H9 (cell line): Measurements from ENCODE around the gene SNCA. TPM values are rescaled to one million over a fixed set of nuclear protein-coding genes. Genes with fewer than 3 reads are reported as not detected.
A peak's percentile ranks its signal among the peaks of the same experiment; 100 is the strongest.

ENCODE experiments used
- DNase-seq: peaks from one replicate; pipeline ENCODE4 v3.0.0-alpha.2; 2017
- H2AFZ ChIP-seq: one replicate; pipeline ENCODE4 v1.6.1; 2013; ENCODE audit warnings: mild to moderate bottlenecking, low read length, control low read depth, moderate library complexity
- H2AK5ac ChIP-seq: 2 replicates; pipeline ENCODE4 v1.6.1; 2013; ENCODE audit warnings: low read length, control low read depth, mixed read lengths; ENCODE audit not compliant: insufficient read length
- H2BK120ac ChIP-seq: one replicate; pipeline ENCODE4 v1.6.1; 2013; ENCODE audit warnings: low read depth, mild to moderate bottlenecking, low read length, control low read depth, inconsistent platforms; ENCODE audit not compliant: poor library complexity, severe bottlenecking
- H2BK12ac ChIP-seq: 2 replicates; pipeline ENCODE4 v1.6.1; 2013; ENCODE audit warnings: low read length, control low read depth, mixed read lengths, low read depth; ENCODE audit not compliant: insufficient read length
- H2BK15ac ChIP-seq: 2 replicates; pipeline ENCODE4 v1.6.1; 2013; ENCODE audit warnings: low read depth, low read length, control low read depth
- H2BK20ac ChIP-seq: one replicate; pipeline ENCODE4 v1.6.1; 2013; ENCODE audit warnings: low read depth, mild to moderate bottlenecking, low read length, control low read depth, inconsistent platforms; ENCODE audit not compliant: poor library complexity, severe bottlenecking
- H2BK5ac ChIP-seq: 2 replicates; pipeline ENCODE4 v1.6.1; 2013; ENCODE audit warnings: low read length, control low read depth, mixed read lengths; ENCODE audit not compliant: insufficient read length
- H3K14ac ChIP-seq: 2 replicates; pipeline ENCODE4 v1.6.1; 2013; ENCODE audit warnings: low read length, control low read depth; ENCODE audit not compliant: insufficient read depth
- H3K18ac ChIP-seq: 2 replicates; pipeline ENCODE4 v1.6.1; 2013; ENCODE audit warnings: low read depth, mild to moderate bottlenecking, mixed read lengths, low read length, control low read depth; ENCODE audit not compliant: insufficient read length
- H3K23ac ChIP-seq: 2 replicates; pipeline ENCODE4 v1.6.1; 2013; ENCODE audit warnings: low read length, control low read depth, mixed read lengths, low read depth; ENCODE audit not compliant: insufficient read length
- H3K23me2 ChIP-seq: 2 replicates; pipeline ENCODE4 v1.6.1; 2013; ENCODE audit warnings: low read depth, mild to moderate bottlenecking, mixed read lengths, low read length, control low read depth; ENCODE audit not compliant: insufficient read length, poor library complexity, severe bottlenecking
- H3K27ac ChIP-seq: 2 replicates; pipeline ENCODE4 v1.5.1; 2013; ENCODE audit warnings: low read length, control low read depth, mixed read lengths, low read depth; ENCODE audit not compliant: insufficient read length
- H3K27me3 ChIP-seq: 2 replicates; pipeline ENCODE4 v1.6.1; 2013; ENCODE audit warnings: low read length, control low read depth, inconsistent platforms; ENCODE audit not compliant: insufficient read depth
- H3K4ac ChIP-seq: 2 replicates; pipeline ENCODE4 v1.6.1; 2013; ENCODE audit warnings: low read depth, mild to moderate bottlenecking, control low read depth, inconsistent platforms, low read length, moderate library complexity
- H3K4me1 ChIP-seq: 2 replicates; pipeline ENCODE4 v1.6.1; 2013; ENCODE audit warnings: low read length, control low read depth, inconsistent platforms; ENCODE audit not compliant: insufficient read depth
- H3K4me2 ChIP-seq: 2 replicates; pipeline ENCODE4 v1.6.1; 2013; ENCODE audit warnings: low read length, control low read depth, mixed read lengths; ENCODE audit not compliant: insufficient read length, insufficient read depth
- H3K56ac ChIP-seq: 2 replicates; pipeline ENCODE4 v1.6.1; 2013; ENCODE audit warnings: low read depth, mild to moderate bottlenecking, mixed read lengths, low read length, control low read depth; ENCODE audit not compliant: insufficient read length
- H3K79me1 ChIP-seq: 2 replicates; pipeline ENCODE4 v1.6.1; 2013; ENCODE audit warnings: low read depth, mild to moderate bottlenecking, moderate library complexity, low read length, control low read depth, inconsistent platforms; ENCODE audit not compliant: insufficient read depth, poor library complexity, severe bottlenecking
- H3K79me2 ChIP-seq: 2 replicates; pipeline ENCODE4 v1.6.1; 2013; ENCODE audit warnings: low read length, control low read depth, inconsistent platforms; ENCODE audit not compliant: insufficient read depth
- H3K9ac ChIP-seq: 2 replicates; pipeline ENCODE4 v1.6.1; 2013; ENCODE audit warnings: low read length, control low read depth, mixed read lengths; ENCODE audit not compliant: insufficient read length; ENCODE audit errors: extremely low read depth
- H3K9me3 ChIP-seq: one replicate; pipeline ENCODE4 v1.6.1; 2013; ENCODE audit warnings: low read depth, low read length, inconsistent platforms; ENCODE audit not compliant: control insufficient read depth
- H3T11ph ChIP-seq: one replicate; pipeline ENCODE4 v1.6.1; 2013; ENCODE audit warnings: mild to moderate bottlenecking, low read length, control low read depth, inconsistent platforms
- H4K20me1 ChIP-seq: one replicate; pipeline ENCODE4 v1.6.1; 2013; ENCODE audit not compliant: control insufficient read depth, insufficient read length, insufficient read depth
- H4K5ac ChIP-seq: 2 replicates; pipeline ENCODE4 v1.6.1; 2013; ENCODE audit warnings: low read depth, mild to moderate bottlenecking, mixed read lengths, low read length, control low read depth; ENCODE audit not compliant: insufficient read length
- H4K8ac ChIP-seq: replicated peaks from 2 replicates; pipeline ENCODE4 v1.6.1; 2013; ENCODE audit warnings: low read length, control low read depth, mixed read lengths, low read depth; ENCODE audit not compliant: insufficient read length
- H4K91ac ChIP-seq: 2 replicates; pipeline ENCODE4 v1.6.1; 2013; ENCODE audit warnings: low read depth, mild to moderate bottlenecking, moderate library complexity, mixed read lengths, low read length, control low read depth; ENCODE audit not compliant: insufficient read length
- H3K27ac Mint-ChIP-seq, 3 experiments: 2 replicates in 2 of 3; 3 replicates in 1 of 3; pipeline ENCODE4 v1.8.0; 2020 to 2021; ENCODE audit warnings: mixed read lengths in 3 of 3, mild to moderate bottlenecking in 1 of 3, moderate library complexity in 1 of 3
- H3K27me3 Mint-ChIP-seq: 2 replicates; pipeline ENCODE4 v1.8.0; 2021; ENCODE audit warnings: low read depth, mild to moderate bottlenecking, moderate library complexity, mixed read lengths
- H3K36me3 Mint-ChIP-seq, 3 experiments: 2 replicates in 2 of 3; 3 replicates in 1 of 3; pipeline ENCODE4 v1.8.0; 2020 to 2021; ENCODE audit warnings: low read depth in 3 of 3, mixed read lengths in 3 of 3; ENCODE audit not compliant: insufficient read depth in 1 of 3
- H3K4me1 Mint-ChIP-seq, 2 experiments: 2 replicates each; pipeline ENCODE4 v1.8.0; 2020; ENCODE audit warnings: mixed read lengths in 2 of 2
- H3K4me3 Mint-ChIP-seq, 2 experiments: 2 replicates in 1 of 2; 3 replicates in 1 of 2; pipeline ENCODE4 v1.8.0; 2020 to 2021; ENCODE audit warnings: mild to moderate bottlenecking in 2 of 2, mixed read lengths in 2 of 2, moderate library complexity in 1 of 2
- H3K9me3 Mint-ChIP-seq, 2 experiments: 2 replicates in 1 of 2; 3 replicates in 1 of 2; pipeline ENCODE4 v1.8.0; 2020; ENCODE audit warnings: mild to moderate bottlenecking in 2 of 2, mixed read lengths in 2 of 2, moderate library complexity in 1 of 2
- WGBS: extraction: QIAGEN DNeasy Blood & Tissue Kit; methylation state at CpG from one replicate; pipeline ENCODE4 v1.1.7; 2013; ENCODE audit warnings: missing lambda C conversion rate, low lambda C conversion rate, mixed read lengths; ENCODE audit not compliant: insufficient read length; ENCODE audit errors: extremely low coverage; 5-methylcytosine and 5-hydroxymethylcytosine counted together
- total RNA-seq: library from RNA; stranded (reverse); gene quantifications from 2 replicates; pipeline ENCODE4 v1.2.1, GENCODE V29; 2021
- TF ChIP-seq, protein P1 (sequence below): fragments of 200-600 bp; sonication (generic); conservative IDR thresholded peaks from 3 replicates; pipeline ENCODE4 v1.8.0; 2021; ENCODE audit warnings: antibody characterized with exemption, mild to moderate bottlenecking

SNCA gene
- total RNA-seq, 1 experiment from 2014 or later, result 8.5 TPM

GRCh38 chr4:89751416-89751815 is 85.5 kb downstream of the SNCA start:
- Histone ChIP-seq H3K14ac (no peak overlapping the region), H2BK120ac (no peak overlapping the region), H3K79me2 (no peaks in the 10 kb centered on the region), H3K4me2 (no peak overlapping the region), H2BK5ac (no peak overlapping the region), H3K79me1 (no peaks in the 10 kb centered on the region), H2BK15ac (no peak overlapping the region), H3K4me1 (no peaks in the 10 kb centered on the region), H3K23ac (no peak overlapping the region), H4K91ac (no peak overlapping the region), H3K9ac (no peak overlapping the region), H4K20me1 (no peaks in the 10 kb centered on the region), H3K23me2 (no peaks in the 10 kb centered on the region), H2BK12ac (no peak overlapping the region), H3K18ac (no peak overlapping the region), H4K5ac (no peak overlapping the region), H3K27me3 (no peaks in the 10 kb centered on the region), H2AK5ac (no peak overlapping the region), H3K27ac (no peak overlapping the region), H2BK20ac (no peak overlapping the region), H3K4ac (no peak overlapping the region), H3T11ph (no peak overlapping the region), H3K56ac (no peak overlapping the region), H3K9me3 (no peaks in the 10 kb centered on the region), H2AFZ (no peak overlapping the region), H4K8ac (no peak overlapping the region)
- Mint-ChIP-seq H3K4me1 (peaks cover 4 to 7% of the 10 kb centered on the region in 2 experiments; a peak in 2 of 4 replicates), H3K27ac (peak overlapping the region in 1 of 3 experiments; percentile 3; a peak in 1 of 7 replicates), H3K4me3 (no peak overlapping the region), H3K9me3 (no peaks in the 10 kb centered on the region), H3K36me3 (no peaks in the 10 kb centered on the region), H3K27me3 (no peaks in the 10 kb centered on the region)
- no peak for DNase-seq
- no CpG with 5 or more reads among the region's 5 CpGs for WGBS
- TF ChIP-seq, protein P1, sequence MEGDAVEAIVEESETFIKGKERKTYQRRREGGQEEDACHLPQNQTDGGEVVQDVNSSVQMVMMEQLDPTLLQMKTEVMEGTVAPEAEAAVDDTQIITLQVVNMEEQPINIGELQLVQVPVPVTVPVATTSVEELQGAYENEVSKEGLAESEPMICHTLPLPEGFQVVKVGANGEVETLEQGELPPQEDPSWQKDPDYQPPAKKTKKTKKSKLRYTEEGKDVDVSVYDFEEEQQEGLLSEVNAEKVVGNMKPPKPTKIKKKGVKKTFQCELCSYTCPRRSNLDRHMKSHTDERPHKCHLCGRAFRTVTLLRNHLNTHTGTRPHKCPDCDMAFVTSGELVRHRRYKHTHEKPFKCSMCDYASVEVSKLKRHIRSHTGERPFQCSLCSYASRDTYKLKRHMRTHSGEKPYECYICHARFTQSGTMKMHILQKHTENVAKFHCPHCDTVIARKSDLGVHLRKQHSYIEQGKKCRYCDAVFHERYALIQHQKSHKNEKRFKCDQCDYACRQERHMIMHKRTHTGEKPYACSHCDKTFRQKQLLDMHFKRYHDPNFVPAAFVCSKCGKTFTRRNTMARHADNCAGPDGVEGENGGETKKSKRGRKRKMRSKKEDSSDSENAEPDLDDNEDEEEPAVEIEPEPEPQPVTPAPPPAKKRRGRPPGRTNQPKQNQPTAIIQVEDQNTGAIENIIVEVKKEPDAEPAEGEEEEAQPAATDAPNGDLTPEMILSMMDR, result no peak
